ENCODE measurements around the gene MPEG1.

Gene MPEG1

DNA sequence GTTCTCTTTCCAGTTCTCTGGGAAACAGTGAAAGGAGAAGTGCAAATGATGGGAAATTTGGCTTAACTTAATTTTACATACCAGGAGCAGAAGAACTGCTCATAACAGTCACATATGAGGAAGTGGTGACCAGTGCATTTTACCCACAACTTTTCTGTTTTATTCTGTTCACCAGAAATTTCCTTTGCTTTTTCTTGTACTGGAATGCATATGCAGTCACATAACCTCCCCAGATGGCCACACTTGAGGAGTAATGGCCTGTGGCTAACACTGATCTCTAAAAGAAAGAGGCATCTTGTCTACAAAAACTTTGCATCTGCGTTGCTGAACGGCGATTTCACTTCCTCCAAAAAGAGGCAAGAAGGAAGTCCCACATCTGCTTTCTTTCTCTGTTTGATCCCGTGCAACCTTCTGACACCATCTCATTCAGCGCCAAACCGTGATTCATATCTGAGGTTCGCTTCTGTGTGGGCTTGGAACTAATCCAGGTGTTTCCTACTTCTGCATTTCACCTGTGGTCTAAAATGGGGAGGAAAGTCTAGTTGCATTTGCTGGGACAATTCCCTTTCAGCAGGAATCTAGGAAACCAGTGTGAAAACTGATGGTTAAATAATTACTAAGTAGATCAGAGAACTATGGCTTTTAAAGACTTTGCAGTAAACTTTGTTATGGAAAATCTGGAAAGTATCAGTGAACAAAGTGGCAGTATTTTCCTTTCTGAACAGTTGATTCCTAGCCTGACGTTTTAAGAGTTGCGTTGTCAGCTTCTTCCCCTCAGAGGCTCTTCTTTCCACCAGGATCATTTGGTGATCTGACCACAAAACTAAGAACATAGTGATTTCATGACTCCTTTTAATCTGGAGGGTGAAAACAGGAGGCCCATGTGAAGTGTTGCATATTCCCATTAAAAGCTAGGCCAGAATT lies 4.2 kb upstream of the MPEG1 start:
- no peak for DNase-seq

DNA sequence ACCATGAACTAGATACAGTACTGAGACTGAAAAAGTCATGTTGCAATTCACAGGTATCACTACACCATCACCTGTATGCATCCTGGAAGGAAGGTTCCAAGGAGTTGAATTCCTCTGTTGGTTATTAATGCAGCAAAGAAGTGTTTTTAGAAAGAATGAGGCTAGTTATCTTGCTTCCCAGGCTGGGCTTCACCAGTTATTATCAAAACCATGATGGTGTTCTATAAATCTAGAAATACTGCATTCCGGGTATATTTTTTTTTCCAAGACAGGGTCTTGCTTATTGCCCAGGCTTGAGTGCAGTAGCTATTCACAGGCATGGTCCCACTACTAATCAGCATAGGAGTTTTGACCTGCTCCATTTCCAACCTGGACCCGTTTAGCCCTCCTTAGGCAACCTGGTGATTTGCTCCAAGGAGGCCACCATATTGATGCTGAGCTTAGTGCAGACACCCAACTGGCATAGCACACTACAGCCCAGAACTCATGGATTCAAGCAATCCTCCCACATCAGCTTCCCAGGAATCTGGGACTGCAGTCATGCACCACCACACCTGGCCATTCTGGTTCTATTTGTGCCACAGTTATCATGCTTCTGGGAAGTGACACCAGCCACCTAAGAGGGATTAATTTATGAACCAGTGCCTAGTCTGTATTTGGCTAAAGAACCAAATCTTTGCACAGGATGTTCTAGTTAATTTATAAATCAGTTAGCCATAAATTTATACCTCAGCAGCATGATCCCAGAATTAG lies 1.6 kb upstream of the MPEG1 start:
- DNase-seq, result no peak

DNA sequence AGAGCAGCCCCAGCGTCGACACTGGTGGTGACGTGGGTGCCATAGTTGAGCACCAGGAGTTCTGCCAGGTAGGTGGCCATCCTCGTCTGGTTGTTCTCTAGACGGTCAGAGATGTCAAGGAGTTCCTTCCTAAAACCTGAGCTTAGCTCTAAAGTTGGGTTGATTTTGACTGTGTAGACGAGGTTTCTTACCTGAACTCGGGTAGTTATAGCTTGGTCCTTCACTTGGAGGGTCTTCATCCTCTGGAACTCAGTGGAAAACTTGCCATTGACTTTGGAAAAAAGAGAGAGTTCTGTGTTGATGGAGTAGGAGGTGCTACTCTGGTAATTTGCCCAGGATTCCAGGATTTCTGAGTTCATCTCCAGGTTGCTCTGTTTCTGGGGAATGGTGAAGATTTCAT lies 505 bp downstream of the MPEG1 start:
- DNase-seq, result no peak

DNA sequence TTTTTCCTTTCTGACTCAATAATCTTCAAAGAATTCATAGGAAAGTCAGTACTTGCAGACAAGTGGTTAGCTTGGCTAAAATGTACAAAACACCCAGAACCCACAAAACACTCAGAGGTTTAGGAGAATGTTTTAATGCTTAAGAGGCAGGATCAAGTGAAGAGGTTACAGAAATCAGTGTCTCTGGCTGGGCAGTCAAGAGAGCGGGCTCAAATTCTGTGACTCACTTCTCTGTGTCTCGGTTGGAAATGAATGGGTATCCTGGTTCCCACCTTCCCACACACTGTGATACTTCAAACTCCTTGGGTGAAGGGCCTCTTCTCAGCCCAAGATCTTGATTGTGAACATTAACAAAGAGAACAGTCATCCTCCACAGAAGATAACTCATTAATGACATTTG lies 3.8 kb downstream of the MPEG1 start:
- no peak for DNase-seq

DNA sequence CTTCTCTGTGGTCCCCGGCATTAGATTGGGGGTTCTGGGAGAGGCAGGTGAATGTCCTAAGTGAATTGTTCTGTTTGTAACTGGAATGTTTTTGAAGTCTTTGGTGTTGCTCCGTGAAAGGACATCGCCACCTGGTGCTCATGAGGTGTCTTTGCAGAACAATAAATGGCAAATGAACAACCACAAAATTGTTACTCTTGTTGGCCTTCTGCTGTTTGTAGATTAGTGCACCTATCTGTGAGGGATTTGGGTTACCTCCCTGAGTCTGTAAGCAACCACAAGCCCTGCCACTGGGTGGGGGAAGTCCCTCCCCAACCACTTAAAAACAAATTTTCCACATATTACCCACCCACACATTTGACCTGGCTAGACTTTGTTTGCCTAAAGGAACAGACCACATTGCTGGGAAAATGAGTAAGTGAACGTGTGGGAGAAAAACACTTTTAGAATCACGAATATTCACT lies 4.7 kb downstream of the MPEG1 start:
- DNase-seq, result no peak

DNA sequence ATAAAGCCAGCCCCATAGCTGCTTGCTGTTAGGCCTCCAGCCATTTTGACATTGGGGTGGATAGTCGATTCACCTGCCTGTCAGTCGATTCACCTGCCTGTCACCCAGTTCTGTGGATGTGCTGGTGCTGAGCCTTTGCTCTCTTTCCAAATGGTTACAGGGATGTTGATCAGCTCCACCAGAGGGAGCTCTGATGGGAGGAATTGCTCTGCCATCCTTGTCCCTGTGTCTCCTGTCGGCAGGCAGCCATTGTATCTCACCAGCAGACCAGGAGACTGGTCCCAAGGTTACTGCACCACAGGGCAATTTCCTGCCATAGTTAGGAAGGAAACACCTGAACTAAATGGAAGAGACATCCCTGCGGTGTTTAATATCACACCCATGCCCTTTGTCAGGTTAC lies 6.1 kb downstream of the MPEG1 start:
- DNase-seq, result no peak

DNA sequence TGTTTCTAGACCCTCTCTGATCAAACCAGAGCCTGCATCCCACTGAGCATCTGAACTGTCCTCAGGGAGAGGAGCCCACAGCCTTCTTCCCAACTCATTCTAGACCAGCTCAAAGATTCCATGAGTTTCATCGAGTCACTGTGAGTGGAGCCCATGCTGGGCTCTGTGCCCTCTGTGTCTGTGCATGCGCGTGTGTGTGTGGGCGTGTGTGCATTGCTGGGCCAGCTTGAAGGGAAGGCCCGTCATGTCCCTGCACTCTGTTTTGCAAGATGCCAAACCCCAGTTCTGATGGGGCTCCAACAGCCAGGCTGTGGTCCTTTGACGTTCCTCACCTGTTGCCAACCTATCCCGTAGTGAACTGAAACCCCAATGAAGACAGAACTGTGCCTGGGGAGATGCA lies 7.1 kb downstream of the MPEG1 start:
- DNase-seq, result no peak

DNA sequence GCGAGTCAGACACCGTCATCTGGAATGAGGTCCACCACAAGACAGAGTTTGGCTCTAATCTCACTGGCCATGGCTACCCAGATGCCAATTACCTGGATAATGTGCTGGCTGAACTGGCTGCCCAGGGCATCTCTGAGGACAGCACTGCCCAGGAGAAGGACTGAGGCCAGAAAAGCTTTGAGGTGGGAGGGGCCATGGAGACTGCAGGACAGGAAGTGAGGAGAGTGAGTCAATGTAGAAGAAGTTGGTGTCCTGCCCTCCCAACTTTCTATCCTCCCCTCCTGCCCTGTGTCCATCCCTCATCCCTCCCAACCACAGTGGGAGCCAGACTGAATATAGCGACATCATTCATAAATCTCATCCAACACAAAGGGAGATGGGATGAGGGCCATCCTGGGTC lies 8.0 kb downstream of the MPEG1 start:
- no peak for DNase-seq

DNA sequence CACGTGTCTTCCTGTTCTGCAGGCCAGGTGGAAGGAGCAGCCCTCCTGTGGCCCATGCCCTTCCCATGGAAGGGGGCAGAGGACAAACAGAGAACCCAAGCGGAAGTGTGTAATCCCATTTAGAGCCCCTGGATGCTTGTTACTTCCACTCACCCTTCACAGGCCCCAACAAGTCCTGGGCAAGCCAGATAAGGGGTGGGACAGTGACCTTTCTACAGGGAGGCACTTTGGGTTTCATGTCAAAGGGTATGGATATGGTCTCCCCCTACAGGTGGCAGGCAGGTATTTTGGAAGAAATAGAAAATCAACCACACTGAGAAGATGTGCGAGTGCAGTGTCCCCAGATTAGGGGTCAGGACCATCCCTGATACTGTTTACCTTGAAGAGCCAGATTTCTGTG lies 11.4 kb downstream of the MPEG1 start:
- no peak for DNase-seq

DNA sequence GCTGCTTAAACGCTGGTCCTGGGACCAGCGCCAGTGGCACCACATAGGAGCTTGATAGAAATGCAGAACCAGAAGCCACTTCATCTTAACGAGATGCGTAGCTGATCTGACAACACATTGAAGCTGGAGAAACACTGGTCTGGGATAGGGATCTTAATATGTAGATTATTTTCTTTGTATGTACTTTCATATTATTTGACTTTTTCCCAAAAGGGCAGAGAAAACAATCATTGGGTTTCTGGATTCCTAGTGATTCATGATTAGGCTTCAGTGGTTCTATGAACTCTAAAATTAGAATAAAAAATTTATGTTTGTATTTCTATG lies 12.3 kb downstream of the MPEG1 start:
- DNase-seq, result no peak

DNA sequence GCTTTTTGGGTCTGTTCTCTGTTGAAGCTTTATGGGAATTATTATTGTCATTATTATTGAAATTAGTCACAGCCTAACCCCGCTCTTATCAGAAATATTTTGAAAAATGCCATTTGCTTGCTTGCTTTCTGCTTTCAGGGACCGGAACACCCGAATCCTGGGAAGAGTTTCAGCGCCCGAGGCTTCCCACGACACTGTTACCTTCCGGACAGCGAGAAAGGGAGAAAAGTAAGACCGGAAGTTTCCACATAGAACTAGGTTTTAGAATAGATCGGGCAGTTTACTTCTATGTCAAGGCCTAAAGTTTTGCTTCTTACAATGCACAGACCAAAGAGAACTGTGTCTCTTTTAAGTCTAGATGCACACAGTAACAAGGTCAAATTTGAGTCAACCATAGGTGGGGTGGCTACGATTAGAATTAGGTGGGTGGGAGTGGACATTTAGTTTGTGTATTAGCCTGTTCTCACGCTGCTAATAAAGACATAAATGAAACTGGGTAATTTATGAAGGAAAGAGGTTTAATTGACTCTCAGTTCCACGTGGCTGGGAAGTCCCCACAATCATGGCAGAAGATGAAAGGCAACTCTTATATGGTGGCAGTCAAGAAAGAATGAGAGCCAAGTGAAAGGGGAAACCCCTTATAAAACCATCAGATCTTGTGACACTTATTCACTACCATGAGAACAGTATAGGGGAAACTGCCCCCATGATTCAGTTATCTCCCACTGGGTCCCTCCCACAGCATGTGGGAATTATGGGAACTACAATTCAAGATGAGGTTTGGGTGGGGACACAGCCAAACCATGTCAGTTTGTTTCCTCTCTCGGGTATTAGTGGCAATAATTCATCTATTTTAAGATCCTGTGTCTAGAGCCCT lies 12.9 kb downstream of the MPEG1 start:
- DNase-seq, result no peak

DNA sequence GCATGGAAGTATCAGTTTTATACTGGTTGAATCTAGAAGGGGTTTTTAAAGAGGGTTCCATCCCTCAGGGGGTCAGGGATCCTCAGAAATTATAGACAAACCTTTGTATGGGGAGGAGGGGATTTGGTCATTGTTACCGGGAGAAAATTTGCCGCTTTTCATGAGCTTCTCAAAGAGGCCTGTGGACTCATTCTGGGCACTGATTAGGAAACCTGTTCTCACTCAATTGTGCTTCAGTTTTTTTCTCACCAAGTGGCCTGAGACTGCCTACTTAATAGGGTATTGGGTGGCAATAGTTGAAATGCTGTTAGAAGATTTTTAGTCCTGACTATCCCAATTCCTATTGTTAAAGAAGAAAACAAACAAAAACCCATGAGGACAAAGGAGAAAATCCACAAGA lies 14.0 kb downstream of the MPEG1 start:
- no peak for DNase-seq

DNA sequence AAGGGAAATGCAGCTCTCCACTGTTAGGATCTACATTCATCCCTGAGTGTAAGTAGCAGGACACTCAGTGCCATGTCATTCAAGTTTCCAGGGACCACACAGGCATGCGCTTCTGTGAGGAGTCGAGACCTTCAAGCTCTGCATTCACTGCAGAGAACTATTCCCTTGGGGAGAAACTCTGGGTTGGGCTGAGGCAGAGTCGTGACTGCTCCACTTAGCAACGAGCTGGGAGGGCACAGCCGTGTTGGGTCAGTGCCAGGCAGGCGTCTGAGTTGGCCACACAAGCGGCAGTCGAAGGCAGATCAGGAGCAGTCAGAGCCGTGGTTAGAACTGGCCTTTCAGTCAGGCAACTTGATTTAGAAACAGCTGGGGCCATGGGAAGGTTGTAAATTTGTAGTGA lies 14.7 kb downstream of the MPEG1 start:
- no peak for DNase-seq

DNA sequence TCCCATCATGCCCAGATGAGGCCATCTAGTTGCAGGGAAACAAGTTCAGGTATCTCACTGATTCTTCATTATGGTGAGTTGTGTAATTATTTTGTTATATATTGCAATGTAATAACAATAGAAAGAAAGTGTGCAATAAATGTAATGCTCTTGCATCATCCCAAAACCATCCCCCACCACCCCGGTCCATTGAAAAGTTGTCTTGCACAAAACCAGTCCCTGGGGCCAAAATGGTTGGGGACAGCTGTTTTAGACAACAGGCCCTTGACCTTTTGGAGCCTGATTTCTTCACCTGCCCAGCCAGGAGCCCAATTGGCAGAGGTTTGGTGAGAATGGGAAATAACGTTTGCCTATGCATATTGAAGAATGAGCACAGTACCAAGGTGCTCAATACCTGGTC lies 15.9 kb downstream of the MPEG1 start:
- no peak for DNase-seq

DNA sequence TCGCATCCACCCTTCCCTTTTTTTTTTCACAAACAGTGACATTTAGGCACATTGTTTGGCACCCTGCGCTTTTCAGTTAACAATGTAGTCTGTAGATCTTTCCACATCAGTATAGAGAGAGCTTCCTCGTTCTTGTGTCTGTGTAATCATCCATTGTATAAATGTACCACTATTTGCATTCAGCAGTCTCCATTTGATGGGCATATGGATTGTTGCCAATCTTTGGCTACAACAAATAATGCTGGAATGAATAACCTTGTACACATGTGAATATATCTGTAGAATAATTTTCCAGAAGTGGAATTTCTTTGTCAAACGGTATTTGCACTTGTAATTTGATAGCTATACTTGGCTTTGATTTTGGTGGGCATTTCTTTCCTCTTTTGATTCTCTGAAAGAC lies 17.1 kb downstream of the MPEG1 start:
- DNase-seq, result no peak

DNA sequence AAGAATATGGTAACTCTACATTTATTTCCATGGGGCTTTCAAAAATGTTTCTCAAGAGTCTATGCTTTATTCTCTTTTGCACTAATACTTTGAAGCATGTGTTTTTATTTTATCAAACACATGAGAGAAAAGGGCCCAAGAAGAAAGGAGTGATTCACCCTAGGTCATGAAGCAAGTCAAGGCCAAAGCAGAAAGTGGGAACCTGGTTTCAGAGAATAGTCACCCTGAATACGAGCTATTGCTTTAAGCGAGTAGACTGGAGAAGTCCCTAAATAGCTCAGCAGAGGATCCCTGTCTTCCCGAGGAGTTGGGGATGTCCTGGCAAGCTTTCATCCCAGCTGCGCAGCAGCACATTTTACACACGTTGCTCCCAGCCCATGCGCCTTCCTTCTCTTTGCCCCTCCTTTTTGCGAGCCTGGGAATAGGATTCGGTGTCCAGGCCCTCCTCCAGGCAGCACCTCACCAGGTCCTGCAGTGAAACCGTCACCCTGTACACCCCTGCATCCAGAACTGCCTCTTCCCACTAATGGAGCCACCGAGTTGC lies 19.1 kb downstream of the MPEG1 start:
- DNase-seq, result no peak

DNA sequence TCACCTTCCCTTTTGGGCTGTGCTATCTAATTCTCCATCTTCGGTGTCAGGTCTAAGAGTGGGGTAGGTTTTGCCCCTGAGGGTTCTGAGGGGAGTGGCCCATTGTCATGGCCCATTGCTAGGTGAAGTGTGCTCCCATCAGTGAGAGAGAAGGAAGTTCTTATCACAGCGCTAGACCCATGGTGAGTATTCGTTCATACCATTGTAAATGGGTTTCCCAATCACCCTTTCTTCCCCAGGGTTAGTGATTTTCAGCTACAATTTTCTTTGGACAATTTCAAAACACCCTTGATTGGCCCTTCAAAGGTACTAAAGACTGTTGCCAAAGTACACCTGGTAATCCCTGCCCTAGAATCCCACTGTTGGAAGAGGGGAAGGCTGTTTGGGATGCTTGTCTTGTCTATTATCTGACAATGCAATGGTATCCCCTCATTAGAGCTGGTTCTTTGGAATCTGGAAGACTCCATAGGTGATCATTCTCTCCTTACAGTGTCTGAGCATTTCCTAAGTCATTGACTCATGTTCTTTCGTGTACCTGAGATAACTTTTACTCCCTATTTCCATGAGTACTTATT lies 20.2 kb downstream of the MPEG1 start:
- no peak for DNase-seq

DNA sequence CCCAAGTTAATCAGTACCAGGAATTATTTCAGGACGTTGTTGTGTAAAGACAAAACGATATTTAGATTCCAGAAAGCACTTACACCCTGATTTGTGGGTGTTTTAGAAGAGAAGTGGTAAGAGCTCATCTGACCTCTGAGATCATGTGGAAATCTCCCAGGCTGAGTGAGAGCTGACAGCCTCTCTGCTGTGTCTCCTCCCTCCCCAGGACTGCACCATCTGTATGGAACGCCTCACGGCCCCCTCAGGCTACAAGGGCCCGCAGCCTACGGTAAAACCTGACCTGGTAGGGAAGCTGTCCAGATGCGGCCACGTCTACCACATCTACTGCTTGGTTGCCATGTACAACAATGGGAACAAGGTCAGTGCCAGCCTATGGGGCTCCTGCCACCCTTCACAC lies 20.8 kb downstream of the MPEG1 start:
- no peak for DNase-seq

DNA sequence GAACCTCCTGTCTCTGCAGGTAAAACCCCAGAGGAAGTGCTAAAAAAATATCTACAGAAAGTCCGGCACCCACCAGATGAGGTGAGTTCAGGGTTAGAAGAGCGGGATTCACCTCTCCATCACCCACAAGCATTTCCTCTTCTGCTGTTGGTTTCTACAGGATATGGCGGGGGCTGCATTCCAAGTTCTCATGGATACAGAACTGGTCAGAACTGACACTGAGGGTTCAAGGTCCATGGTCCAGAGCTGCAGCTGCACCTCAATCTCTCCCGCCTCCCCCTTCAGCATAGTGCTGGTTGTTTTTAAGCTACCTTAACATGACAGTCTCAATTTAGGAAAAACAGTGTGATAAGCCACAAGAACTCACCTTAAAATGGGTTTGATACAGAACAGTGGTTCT lies 21.6 kb downstream of the MPEG1 start:
- DNase-seq, result no peak

DNA sequence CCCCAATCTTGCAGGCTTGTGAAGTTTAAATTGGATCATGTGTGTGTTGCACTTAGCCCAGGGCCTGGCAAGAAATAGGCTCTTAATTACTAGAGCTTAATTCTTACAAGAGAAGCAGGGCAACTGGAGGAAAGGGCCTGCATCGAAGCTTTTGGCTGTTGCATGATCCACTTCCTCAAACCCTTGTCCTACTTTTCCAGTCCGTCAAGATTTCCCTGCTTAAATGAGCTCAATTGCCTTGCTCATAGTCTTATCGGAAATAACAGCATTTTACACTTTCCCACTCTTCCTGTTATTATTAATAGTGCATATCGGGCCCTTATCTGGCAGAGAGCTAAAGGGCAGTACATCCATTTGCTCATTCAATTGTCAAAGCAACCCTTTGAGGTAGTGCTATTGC lies 22.7 kb downstream of the MPEG1 start:
- DNase-seq, result no peak

DNA sequence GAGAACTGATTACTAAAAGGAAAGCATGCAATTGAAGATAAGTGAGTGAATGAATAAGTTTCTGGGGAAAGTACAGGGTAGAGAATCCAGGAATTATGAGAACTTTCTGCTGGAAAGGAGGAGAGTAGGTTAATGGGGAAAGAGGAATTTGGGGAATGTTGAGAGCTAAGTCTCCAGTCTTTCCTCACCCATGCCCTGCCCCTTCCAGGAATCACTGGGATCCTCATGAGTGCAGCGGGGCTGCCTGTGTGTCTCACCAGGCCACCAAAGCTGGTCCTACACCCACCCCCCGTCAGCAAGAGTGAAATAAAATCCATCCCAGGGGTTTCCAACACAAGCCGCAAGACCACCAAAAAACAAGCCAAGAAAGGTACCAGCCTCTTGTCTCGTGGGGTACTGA lies 23.8 kb downstream of the MPEG1 start:
- no peak for DNase-seq

DNA sequence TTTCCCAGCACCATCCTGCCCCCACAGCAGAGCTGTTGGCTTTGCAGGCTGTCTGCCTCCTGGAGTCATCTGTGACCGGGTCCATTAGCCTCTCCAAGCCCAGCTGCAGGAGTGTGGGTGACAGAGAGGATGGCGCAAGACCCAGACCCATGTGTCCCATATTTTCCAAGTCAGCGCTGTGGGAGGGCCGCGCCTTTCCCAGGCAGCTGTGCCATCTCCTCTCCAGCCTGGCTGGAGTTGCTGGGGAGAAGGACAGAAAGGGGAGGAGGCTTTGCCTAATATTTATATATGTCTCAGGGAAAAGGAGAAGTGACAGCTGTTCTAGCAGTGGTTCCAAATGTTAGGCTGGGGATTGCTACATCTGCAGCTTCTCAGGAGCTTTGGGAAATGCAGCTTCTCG lies 25.1 kb downstream of the MPEG1 start:
- no peak for DNase-seq

DNA sequence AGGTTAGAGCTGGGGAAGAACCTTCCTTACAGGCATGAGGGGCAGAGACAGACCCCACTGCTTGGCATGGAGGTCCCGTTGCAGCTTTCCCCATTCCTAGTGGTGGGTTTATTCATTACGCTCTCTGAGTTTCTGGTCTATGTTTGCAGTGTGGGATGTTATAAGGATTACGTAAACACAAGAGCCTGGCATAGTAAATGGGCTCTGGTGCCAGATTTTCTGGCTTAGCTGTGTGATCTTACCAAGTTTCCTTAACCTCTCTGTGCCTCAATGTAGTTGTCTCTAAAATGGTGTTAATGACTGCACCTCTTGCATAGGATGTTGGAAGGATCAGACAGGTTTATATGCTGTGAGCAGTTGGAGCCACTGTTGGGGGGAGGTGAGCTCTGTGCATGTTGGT lies 25.7 kb downstream of the MPEG1 start:
- no peak for DNase-seq
